RWPE1 (cell line): ENCODE data around the gene IL15.

Experiments used
- CTCF ChIA-PET: fragments of 350-600 bp; sonication (Branson Sonifier 250); formaldehyde crosslinking; extraction: SDS; loops from one replicate; lab custom pipeline; 2021; lab: Yijun Ruan, JAX
- POLR2A ChIA-PET: fragments of 400-600 bp; formaldehyde crosslinking; extraction: SDS; loops from one replicate; lab custom pipeline; 2020; ENCODE audit warnings: antibody characterized with exemption; ENCODE audit not compliant: low non-redundant PET; lab: Yijun Ruan, JAX
- DNase-seq: peaks from one replicate; pipeline ENCODE4 v3.0.0; 2012; ENCODE audit warnings: low spot score
- H3K27ac ChIP-seq: fragments of 450-650 bp; 2 replicates; pipeline ENCODE4 v1.5.1; 2017
- TF ChIP-seq, protein P1 (sequence below): fragments of 450-650 bp; conservative IDR thresholded peaks from 2 replicates; pipeline ENCODE4 v1.5.1; 2017; ENCODE audit warnings: low read depth, mild to moderate bottlenecking

Gene IL15

DNA sequence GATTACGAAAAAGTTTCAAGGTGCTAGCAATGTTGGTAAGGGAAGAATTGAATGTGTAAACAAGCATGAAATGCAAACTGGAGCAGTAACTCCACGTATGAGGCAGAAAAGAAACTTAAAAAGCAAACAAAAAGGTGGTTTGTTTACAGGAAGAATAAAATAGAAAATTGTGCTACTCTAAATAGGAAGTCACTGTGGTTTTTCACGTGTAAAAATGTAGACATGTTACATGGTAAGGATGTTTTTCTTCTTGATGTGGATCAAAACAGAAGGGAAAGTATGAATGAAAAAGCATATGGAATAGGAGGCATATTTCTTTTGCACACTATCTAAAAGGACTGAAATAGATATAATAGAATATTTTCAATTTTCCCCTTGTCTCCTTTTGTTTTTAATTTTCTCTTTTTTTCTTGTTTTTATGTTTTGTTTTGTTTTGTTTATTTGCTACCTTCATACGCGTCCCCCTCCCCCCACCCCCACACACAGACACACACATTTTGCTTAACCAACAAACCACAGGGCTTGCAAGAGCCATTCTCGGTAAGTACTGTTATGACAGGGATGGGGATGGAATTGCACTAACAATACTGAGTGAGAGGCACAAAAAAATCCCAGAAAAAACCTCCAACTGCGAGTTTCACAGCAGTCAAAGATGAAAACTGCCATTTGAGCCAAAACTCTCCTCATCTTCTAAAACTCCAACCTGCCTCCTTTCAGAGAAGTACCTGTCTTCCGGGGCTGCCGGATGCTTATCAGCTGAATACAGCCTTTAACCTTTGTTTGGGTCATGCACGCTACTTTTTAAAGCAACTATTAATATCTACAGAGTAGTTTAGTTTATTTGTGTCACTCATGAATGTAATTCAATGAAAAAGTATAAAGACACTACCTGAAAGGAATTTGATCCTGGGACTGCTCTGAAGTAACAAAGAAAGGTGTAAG is 135.8 kb downstream of the IL15 start:
- no peak for DNase-seq
- TF ChIP-seq, protein P1, sequence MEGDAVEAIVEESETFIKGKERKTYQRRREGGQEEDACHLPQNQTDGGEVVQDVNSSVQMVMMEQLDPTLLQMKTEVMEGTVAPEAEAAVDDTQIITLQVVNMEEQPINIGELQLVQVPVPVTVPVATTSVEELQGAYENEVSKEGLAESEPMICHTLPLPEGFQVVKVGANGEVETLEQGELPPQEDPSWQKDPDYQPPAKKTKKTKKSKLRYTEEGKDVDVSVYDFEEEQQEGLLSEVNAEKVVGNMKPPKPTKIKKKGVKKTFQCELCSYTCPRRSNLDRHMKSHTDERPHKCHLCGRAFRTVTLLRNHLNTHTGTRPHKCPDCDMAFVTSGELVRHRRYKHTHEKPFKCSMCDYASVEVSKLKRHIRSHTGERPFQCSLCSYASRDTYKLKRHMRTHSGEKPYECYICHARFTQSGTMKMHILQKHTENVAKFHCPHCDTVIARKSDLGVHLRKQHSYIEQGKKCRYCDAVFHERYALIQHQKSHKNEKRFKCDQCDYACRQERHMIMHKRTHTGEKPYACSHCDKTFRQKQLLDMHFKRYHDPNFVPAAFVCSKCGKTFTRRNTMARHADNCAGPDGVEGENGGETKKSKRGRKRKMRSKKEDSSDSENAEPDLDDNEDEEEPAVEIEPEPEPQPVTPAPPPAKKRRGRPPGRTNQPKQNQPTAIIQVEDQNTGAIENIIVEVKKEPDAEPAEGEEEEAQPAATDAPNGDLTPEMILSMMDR: no peak
- CTCF ChIA-PET: no interaction called here

DNA sequence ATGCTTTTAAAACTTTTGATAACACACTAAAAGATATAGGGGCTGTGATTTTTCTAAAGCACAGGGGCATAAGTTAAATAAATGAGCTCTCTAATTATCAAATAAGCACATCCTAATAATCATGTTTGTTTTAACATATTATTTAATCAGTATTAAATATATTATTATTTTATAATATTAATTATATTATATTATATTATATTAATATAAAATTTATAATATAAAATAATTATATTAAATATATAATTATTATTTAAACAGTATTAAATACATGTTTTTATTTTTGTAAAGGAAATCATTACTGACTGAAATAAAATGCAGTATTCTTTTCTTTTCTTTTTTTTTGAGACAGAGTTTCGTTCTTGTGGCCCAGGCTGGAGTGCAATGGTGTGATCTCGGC is 136.5 kb downstream of the IL15 start:
- no peak for DNase-seq
- TF ChIP-seq, protein P1: no peak
- POLR2A ChIA-PET: no interaction called here
- H3K27ac ChIP-seq: no peak overlapping the region
- CTCF ChIA-PET: no interaction called here

More for the DNA sequence above, 135.8 kb downstream of the IL15 start:
- H3K27ac ChIP-seq: no peak overlapping the region
- POLR2A ChIA-PET: no interaction called here

DNA sequence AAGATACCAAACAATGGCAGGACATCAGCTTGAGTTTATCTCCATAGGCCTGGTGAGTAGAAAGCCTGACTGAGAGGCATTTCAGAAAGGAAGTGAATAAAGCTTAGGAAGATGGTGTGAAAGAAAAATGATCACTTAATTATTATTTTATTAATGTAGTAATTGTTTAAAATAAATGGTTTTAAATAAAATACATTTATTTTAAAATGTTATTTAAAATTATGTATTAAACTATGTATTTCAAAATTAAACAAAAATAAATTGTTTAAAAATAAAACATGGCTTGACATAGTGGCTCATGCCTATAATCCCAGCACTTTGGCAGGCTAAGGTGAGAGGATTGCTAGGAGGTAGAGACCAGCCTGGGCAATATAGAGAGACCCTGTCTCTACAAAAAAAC is 145.8 kb downstream of the IL15 start:
- DNase-seq: no peak
- CTCF ChIA-PET: interaction anchor here (0.5 kb wide), 1 partner anchor 1394 kb away, joined by 3 read pairs; no protein-coding TSS in a partner anchor
- POLR2A ChIA-PET: no interaction called here
- TF ChIP-seq, protein P1: no peak
- H3K27ac ChIP-seq: no peak overlapping the region
